ENCODE results near the gene GALNT2. TPM values are rescaled to one million over a fixed set of nuclear protein-coding genes. Genes with fewer than 3 reads are reported as not detected.

Gene GALNT2
- total RNA-seq, 1 experiment from 2014 or later = 152 TPM

GRCh38 chr1:230081751-230082150 lies 14.7 kb downstream of the GALNT2 start:
- BruUV-seq (replicated peaks) = no TSS peak
- Histone ChIP-seq H3K27me3 (ENCODE audit: control insufficient read depth, insufficient read depth, low read length) (no peaks in the 10 kb centered on the region), H3K27ac (ENCODE audit: low read length) (no peak overlapping the region), H3K9me3 (ENCODE audit: control insufficient read depth, insufficient read depth, low read depth, low read length) (no peaks in the 10 kb centered on the region), H3K36me3 (ENCODE audit: control insufficient read depth, insufficient read depth, low read length) (no peaks in the 10 kb centered on the region), H3K4me3 (ENCODE audit: low read depth in 2 of 2, low read length in 2 of 2) (no peak overlapping the region), H3K4me1 (ENCODE audit: control insufficient read depth, insufficient read depth, low read length) (peaks cover 42% of the 10 kb centered on the region)
- intact Hi-C loops (cut with micrococcal nuclease; ENCODE audit: unreplicated experiment) (no loop called here), in situ Hi-C loops (cut with HindIII; ENCODE audit: low pct_unique_long_range_greater_than_20kb, low sequenced_read_pairs) (no loop called here)
- ChIA-PET CTCF (interaction anchor here (1.0 kb wide), 1 partner anchor 22 kb away, joined by 3 read pairs; no protein-coding TSS in a partner anchor), POLR2A (no interaction called here)
- ATAC-seq (no peak), DNase-seq (ENCODE audit: low read depth, low spot score) (no peak)
- TF ChIP-seq TCF7L2 (IDR thresholded peaks at IDR 0.05; ENCODE audit: low read depth, low read length) (no peak), SIN3A (IDR thresholded peaks at IDR 0.05; ENCODE audit: borderline replicate concordance, insufficient read depth, low read depth, low read length) (no peak), CTCF (IDR thresholded peaks at IDR 0.05) (no peak), POLR2AphosphoS5 (IDR thresholded peaks at IDR 0.05; ENCODE audit: low read depth, low read length) (no peak)
- TF ChIP-seq, protein P1, sequence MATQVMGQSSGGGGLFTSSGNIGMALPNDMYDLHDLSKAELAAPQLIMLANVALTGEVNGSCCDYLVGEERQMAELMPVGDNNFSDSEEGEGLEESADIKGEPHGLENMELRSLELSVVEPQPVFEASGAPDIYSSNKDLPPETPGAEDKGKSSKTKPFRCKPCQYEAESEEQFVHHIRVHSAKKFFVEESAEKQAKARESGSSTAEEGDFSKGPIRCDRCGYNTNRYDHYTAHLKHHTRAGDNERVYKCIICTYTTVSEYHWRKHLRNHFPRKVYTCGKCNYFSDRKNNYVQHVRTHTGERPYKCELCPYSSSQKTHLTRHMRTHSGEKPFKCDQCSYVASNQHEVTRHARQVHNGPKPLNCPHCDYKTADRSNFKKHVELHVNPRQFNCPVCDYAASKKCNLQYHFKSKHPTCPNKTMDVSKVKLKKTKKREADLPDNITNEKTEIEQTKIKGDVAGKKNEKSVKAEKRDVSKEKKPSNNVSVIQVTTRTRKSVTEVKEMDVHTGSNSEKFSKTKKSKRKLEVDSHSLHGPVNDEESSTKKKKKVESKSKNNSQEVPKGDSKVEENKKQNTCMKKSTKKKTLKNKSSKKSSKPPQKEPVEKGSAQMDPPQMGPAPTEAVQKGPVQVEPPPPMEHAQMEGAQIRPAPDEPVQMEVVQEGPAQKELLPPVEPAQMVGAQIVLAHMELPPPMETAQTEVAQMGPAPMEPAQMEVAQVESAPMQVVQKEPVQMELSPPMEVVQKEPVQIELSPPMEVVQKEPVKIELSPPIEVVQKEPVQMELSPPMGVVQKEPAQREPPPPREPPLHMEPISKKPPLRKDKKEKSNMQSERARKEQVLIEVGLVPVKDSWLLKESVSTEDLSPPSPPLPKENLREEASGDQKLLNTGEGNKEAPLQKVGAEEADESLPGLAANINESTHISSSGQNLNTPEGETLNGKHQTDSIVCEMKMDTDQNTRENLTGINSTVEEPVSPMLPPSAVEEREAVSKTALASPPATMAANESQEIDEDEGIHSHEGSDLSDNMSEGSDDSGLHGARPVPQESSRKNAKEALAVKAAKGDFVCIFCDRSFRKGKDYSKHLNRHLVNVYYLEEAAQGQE (IDR thresholded peaks at IDR 0.05; ENCODE audit: insufficient read depth in 1 of 2, low read depth in 2 of 2, low read length in 1 of 2) = no peak

DNA sequence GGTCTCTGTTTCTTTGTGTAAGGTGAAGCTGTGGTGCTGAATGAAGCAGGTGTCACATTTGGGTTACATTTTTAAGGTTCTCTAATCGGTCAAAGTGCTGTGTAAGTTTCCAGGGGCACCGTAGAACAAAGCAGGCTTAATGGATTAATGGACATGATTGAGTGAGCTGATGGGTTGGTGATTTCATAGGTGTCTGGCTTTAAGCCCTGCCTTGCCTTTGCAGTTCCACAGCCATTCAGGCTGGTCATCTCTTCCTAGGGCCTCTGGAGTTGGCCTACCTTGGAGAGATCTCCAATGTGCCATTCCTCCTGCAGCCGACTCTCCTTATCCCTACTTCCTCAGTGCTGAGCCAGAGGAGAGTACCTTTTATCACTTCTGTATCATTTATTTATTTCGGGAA lies 15.2 kb downstream of the GALNT2 start:
- CTCF ChIA-PET = no interaction called here
- no peak for TF ChIP-seq POLR2AphosphoS5 (IDR thresholded peaks at IDR 0.05; ENCODE audit: low read depth, low read length)
- no peak for TF ChIP-seq TCF7L2 (IDR thresholded peaks at IDR 0.05; ENCODE audit: low read depth, low read length)
- TF ChIP-seq, protein P1 (IDR thresholded peaks at IDR 0.05; ENCODE audit: insufficient read depth in 1 of 2, low read depth in 2 of 2, low read length in 1 of 2) = no peak
- no peak for TF ChIP-seq SIN3A (IDR thresholded peaks at IDR 0.05; ENCODE audit: borderline replicate concordance, insufficient read depth, low read depth, low read length)
- TF ChIP-seq CTCF (IDR thresholded peaks at IDR 0.05) = no peak
- Histone ChIP-seq H3K27ac (ENCODE audit: low read length) (no peak overlapping the region), H3K9me3 (ENCODE audit: control insufficient read depth, insufficient read depth, low read depth, low read length) (no peaks in the 10 kb centered on the region), H3K36me3 (ENCODE audit: control insufficient read depth, insufficient read depth, low read length) (no peaks in the 10 kb centered on the region), H3K4me1 (ENCODE audit: control insufficient read depth, insufficient read depth, low read length) (peaks cover 46% of the 10 kb centered on the region), H3K27me3 (ENCODE audit: control insufficient read depth, insufficient read depth, low read length) (no peaks in the 10 kb centered on the region), H3K4me3 (ENCODE audit: low read depth in 2 of 2, low read length in 2 of 2) (no peak overlapping the region)
- no peak for ATAC-seq
- in situ Hi-C loops (cut with HindIII; ENCODE audit: low pct_unique_long_range_greater_than_20kb, low sequenced_read_pairs) (no loop called here), intact Hi-C loops (cut with micrococcal nuclease; ENCODE audit: unreplicated experiment) (no loop called here)
- POLR2A ChIA-PET = no interaction called here
- BruUV-seq (replicated peaks) = TSS peak; percentile 42
- no peak for DNase-seq (ENCODE audit: low read depth, low spot score)
